NCI-H128 (cell line): ENCODE results near the gene MCRIP2.

ENCODE experiments used
- DNase-seq: peaks from one replicate; lab custom pipeline; 2025; ENCODE audit not compliant: unreplicated experiment; lab: John Stamatoyannopoulos, UW

MCRIP2 gene

DNA sequence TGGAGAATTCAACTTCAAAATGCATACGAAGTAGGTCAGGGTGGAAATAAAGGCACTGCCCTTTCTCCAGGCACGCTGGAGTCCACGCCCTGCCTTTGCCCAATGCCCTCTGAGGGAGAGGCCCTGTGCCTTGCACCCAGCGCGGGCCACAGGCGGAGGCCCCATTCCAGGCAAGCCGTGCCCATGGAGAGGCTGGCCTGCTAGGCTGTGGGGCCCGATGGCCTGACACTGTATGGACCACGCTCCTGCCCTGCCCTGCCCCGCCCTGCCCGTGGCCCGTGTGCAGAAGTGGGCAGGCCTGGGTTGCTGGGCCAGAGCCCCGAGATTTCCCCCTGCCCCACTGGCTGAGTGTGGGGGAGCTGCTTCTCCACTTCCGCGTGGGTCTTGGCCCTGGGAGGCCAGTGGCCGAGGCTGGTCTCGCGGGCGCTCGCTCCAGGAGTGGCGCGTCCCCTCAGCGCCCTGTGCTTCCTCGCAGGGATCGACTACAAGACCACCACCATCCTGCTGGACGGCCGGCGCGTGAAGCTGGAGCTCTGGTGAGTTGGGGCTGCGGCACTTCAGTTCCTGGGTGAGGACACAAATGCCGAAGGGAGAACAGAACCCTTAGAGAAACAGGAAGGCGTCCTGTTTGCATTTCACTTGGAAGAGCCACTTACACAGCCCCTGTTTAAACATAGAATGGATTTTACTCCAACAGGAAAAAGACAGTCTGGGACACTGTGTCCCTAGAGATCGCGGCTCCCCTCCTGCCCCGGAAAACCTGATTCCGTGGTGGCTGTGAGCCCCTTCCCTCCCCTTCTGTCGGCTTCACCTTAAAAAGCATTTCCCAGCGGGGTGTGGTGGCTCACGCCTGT, 24.7 kb upstream of the MCRIP2 start:
- DNase-seq = no peak

DNA sequence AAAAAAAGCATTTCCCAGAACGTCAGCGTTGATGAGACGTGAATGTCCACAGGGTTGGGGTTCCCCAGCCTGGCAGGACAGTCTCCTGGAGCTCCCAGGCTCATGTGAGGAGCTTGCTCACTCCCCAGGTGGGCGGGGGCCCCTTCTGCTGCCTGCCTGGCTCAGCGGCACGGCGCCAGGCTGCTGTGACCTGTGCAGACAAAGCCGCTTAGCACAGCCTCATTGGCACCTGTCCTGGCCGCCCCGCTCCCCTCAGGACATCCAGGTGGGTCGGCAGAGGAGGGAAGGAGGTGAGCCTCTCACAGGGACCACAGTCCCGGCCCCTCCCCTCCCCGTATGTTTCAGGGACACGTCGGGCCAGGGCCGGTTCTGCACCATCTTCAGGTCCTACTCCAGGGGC, 23.8 kb upstream of the MCRIP2 start:
- no peak for DNase-seq

DNA sequence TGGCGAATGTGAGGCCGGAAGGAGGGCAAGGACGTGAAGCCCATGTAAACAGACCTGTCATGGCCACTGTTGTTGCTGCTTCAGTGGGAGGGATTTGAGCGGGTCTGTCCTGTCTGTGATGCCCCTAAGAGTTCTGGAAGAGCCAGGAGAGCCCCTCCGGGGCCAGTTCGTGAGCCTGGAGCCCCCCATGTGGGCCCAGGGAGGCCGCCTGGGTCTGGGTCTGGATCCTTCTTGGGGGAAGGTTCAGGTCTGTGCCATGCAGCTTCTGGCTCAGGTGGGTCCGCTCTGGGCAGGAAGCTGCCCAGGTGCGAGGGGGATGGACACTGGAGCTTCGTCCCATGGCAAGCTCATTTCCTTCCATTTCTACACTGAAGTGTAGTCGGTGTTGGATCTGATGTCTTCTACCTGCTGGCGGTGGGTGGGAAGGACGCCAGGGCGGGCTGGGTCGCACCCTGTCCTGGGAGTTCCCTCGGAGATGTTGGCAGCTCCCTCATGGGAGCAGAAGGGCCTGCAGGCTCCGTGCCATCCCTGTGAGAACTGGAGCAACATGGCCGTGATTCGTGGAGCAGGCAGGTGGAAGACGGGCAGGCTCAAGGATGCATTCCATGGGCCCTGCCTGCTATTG, 22.0 kb upstream of the MCRIP2 start:
- no peak for DNase-seq

DNA sequence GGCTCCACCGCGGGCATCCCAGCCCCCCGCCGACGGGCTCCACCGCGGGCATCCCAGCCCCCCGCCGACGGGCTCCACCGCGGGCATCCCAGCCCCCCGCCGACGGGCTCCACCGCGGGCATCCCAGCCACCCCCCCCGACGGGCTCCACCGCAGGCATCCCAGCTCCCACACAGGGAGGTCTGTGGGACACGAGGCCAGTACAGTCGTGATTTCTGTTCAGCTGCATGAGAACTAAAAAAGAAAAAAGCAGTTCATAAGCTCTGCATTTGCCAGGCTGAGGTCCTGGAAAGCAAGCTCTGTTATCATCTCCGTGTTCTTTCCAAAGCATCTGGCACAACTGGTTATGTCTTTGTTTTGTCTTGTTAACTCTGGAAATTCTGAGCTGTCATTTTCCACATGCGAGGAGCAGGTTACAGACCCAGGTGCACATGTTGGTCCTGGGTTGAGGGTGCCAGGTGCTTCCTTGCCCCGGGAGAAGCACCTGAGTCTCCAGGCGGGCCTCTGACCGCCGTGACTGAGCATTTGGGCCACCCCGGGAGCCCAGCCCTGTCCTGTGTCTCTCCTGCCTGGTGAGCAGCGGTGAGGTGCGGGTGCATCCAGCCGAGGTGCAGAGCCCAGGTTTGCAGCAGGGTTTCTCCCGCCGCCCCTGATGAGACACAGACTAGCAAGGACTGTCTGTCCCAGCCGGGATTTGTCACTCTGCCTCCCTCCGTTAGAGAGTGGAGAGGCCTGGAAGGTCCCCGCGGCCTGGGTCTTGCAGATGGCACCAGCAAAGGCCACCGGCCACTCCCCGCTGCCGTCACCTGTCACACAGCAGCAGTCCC, 20.7 kb upstream of the MCRIP2 start:
- DNase-seq = no peak

DNA sequence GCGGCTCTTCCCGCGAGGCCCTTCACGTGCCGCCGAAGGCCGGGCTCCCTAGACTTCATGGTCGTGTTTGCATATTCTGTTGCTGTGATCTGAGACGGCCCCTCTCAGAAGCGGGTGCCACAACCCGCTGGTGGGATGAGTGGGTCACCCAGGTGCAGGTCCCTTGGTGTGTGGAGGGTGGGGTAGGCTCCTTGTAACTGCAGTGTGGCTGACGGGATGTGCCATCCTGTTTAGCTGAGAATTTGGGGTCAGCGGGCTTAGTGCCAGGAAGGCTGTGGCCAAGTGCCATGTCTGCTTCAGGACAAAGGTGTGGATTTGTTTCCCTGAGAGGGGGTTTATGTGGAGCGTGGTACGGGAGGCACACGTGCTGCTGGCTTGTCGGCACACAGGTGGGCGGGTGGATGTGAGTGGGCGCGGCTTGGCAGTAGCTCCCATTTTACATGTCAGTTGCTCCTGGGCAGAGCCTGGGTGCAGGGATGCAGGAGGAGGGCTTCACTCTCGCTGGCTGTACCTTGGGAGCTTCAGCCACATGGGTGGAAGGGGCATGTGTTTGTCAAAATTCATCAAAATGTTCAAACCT, 20.0 kb upstream of the MCRIP2 start:
- no peak for DNase-seq

DNA sequence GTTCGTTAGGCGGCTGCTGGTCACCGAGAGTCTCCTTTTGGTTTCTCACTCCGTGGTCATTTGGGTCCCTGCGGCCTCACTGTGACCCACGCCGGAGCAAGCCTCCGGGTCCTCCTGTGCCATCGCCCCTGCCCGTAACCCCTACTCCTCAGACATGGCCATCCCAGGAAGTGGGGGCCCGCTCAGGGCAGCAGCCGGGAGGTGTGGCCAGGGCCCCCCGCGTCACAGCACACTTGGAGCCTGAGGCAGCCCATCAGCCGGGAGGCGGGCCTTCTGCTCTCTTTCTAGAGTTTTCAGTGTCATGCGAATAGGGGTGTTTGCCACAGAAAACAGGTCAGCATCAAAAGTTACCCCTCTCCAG, 18.7 kb upstream of the MCRIP2 start:
- no peak for DNase-seq

DNA sequence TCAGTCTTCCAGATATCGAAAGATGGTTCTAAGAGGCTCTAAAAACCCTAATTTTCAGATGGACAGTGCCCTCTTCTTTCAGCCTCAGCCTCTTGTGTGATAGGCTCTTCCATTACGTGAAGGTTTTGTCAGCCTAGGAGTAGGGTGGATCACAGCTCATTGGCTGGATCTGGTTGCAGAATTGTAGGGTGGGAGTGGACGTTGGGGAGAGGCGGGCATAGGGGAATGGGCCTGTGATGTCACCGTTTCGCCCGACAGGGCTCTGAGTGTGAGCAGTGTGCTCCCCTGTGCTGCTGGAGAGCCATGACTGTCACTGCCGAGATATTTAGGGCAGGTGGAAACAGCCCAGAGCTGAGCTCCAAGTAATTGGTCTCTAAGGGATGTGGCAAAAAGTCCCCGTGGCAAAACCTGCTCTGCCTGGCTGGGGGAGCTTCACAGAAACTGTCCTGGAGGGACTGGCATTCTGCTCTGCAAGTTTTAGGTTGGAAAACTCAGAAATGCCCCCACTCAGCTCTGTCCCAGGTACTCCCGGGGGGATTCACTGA, 17.0 kb upstream of the MCRIP2 start:
- DNase-seq = no peak

DNA sequence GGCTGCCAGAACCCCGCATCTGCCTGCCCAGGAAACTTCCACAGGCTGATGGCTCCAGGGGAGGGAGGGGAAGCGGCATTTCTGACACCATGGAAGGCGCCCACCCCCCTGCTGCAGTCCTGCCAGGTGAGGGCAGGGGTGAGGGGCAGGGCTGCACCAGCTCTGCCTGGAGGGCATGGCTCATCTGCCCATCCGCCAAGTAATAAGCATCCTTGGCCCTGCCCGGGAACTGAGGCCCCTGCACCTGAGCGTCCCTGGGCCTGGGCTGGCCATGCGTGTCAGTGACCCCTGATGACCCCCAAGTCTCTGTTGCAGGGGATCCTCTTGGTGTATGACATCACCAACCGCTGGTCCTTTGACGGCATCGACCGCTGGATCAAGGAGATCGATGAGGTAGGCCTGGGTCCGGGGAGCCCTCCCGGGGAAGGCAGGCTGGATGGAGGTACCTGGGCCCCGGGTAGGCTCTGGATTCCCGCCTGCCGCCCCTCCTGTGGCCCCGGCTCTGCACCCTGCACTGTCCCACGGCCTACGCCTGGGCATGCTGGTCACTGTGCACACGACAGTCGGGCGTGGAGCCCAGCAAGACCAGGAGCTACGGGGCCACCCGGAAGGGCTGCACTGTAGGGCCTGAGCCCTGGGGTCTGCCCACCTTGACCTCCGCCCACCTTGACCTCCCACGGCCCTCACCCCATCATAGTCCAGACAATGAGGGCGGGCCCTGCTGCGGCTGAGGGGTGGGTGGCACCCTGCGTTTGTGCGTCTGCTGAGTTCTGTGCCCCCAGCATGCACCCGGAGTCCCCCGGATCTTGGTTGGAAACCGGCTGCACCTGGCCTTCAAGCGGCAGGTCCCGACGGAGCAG, 16.3 kb upstream of the MCRIP2 start:
- no peak for DNase-seq

DNA sequence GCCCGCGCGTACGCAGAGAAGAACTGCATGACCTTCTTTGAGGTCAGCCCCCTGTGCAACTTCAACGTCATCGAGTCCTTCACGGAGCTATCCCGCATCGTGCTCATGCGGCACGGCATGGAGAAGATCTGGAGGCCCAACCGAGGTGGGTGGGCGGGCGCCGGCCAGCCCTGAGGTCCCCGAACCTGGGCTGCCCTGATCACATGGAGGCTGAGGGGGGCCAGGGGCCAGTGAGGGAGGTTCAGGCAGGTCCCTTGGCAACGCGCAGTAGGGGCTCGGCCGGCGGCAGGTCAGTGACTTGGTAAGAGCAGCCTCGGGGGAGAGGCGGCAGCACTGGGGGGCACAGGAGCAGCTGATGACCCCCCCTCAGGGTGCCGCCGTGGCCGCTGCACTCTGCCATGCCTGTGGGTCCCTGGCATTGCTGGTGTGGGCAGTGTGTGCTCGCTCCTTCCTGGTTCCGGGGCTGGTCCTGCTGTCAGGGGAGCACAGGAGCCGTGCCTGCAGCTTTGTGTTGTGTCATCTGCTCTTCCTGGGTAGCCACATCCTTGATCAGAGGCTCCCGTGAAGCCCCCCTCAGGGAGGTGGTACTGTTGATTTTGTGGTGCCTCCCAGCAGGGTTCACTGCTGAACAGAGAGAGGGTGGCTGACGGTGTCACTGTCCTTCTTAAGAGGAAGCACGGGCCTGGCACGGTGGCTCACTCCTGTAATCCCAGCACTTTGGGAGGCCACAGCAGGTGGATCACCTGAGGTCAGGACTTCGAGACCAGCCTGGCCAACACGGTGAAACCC, 15.5 kb upstream of the MCRIP2 start:
- DNase-seq = no peak

DNA sequence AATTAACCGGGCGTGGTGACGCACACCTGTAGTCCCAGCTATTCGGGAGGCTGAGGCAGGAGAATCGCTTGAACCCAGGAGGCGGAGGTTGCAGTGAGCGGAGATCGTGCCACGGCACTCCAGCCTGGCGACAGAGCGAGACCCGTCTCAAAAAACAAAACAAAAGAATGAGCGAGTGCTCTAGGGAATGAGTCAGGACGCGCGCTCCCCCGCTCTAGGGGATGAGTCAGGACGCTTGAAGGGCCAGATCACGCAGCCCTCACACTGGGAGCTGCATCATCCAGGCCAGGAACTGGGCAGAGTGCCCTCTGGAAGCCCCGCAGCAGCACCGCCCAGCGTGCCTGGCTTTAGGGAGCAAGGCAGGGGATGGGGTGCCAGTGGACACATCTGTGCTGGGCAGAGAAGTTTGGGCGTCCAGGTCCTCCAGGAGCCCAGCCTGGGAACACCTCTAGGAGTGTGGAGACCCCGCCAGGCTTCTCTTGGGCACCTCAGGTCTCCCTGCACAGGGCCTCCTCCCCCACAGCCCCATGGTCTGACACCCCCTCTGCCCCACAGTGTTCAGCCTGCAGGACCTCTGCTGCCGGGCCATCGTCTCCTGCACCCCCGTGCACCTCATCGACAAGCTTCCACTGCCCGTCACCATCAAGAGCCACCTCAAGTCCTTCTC, 14.7 kb upstream of the MCRIP2 start:
- no peak for DNase-seq

DNA sequence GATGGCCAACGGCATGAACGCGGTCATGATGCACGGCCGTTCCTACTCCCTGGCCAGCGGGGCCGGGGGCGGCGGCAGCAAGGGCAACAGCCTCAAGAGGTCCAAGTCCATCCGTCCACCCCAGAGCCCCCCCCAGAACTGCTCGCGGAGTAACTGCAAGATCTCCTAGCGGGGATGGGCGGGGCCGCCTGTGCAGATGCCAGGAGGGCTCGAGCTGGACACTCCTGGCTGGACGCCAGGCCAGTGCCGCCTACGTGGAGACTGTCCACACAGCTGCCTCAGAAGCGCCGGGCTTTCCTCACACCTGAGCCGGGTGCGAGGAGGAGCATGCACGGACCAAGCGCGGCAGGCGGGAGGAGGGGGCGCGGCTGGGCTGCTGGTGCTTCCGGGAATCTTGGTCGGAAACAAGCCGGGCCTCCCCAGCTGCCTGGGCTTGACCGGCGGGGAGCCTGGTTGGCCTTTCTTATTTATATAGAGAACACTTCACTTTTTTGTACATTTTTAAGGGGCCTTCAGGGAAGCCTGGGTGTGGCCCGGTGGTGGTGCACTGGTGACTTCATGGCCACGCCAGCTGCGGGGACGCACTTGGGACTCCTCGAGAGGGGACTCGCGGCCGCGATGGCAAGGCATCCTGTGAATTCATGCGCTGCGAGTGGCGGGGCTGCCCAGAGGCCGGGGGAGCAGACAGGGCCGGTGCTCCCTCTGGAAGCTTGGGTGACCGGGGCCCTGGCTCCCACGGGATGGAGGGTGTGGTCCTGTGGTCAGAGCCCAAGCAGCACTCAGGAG, 14.0 kb upstream of the MCRIP2 start:
- no peak for DNase-seq

DNA sequence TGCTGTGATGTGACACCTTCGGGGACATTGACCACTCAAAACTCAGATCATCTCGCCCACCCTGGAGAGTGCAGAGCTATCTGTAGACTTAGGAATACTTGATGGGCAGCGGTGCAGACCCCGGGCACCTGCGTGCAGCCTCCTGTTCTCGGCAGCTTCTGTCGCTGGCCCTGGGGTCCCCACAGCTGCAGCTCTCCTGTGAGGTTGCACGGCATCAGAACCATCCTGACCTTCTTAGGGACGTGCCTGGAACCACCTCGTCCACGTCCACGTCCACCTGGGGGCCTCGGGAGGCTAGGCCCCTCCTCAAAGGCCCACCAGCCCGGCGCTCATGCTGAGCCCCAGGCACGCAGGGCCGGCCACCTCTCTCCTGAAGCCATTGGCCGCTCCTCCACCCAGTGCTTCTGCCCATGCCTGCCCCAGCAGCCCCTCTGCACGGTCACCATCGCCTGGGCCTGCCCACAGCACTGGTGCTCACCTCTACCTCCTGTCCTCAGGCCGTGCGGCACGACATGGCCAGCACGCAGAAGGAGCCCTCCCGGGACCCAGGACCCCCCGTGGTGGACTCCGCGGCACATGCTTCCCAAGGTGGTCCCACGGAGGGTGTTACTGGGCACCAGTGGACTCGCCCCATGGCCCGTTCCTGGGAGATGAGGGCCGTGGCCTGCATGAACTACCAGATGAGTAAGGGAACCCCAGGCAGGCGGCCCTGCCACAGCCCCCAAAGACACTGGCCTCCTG, 13.1 kb upstream of the MCRIP2 start:
- no peak for DNase-seq

DNA sequence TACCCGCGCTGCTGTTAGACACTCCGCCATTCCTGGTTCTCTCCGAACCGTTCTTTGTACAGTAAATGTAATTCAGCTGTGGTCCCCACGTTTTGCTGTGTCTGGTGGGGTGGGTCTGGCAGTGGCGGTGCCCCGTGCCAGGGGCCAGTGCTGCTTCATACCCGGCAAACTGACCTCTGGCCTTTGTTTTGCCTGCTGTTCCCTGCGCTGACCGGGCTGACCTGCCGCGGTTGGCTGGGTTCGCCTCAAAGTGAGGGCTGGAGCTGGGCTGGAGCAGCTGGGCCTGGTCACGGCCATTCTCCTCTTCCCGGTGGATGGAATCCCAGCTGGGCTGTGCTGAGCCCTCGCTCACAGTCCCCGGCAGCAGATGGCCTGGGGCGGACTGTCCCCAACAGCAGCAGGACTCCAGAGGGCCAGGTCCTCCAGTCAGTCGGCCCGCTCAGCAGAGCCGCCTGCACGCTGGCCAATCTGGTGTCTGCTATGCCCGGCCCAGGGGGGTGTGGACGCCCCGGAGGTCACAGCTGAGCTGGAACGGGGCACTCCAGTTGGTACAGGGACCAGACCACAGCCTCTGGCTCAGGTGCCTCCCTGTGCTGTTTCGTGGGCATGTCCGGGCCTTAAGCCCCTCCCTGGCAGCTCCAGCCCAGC, 12.3 kb upstream of the MCRIP2 start:
- DNase-seq = no peak

DNA sequence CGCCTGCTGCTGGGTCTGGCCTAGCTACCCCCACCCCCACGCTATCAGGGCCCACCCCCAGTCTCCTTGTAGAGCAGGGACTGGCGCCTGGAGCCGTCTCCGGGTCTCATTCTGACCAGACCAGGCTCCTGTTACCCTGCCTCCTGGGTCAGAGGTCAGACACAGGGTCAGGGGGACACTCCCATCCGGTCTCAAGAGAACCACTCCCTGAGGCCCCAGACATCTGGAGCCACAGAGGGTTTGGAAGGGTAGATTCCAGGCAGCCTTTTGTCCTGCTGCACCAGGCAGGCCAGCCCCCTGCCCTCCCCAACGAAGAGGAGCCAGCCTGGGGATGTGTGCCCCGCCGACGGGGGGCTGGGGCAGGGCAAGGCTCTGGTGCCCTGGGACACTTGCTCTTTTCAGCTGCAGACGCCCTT, 11.8 kb upstream of the MCRIP2 start:
- DNase-seq = no peak

DNA sequence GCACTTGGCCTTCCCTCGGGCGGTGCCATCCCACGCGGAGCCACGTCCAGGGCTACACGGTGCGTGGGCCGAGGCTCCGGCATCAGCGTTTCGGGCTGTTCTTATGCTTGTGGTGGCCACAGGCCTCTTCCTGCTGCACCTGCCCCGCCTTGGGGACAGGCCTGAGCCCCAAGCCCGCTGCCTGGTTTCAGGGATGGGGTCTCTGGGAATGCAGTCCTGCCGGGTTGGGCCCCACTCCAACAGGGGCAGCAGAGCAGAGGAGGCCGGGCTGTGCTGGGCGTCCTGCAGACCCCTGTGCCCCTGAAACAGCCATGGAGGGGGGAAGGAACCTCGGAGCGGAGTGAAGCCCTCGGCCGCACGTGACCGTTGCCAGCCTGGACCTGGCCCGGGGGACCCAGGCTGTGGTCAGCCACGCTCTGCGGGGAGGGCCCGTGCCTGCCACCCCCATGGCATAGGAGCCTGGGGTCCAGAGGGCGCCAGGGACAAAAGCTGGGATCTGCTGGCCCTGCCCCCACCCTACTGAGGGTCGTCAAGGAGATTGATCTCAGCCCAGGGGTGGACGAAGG, 11.3 kb upstream of the MCRIP2 start:
- DNase-seq = no peak

DNA sequence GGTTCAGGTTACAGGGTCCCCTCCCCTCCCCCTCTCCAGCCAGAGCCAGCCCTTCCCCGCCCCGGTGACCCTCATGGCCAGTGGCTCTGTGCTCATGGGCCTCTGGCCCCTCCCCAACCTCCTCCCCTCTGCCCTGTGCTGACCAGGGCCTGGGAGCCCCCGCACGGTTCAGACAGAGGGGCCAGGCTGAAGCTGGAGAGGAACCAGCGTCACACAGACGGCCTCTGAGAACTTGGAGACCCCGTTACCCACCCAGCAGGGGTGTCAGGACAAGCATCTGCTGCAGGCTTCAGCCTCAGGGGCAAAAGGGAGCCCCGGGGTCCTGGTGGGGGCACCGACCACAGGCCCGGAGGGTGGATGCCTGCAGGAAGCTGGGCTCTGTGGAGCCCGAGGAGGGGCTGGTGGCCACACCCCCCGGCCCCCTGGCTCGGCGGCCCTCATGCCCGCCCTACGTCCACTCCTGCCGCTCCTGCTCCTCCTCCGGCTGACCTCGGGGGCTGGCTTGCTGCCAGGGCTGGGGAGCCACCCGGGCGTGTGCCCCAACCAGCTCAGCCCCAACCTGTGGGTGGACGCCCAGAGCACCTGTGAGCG, 10.7 kb upstream of the MCRIP2 start, which contains the start of gene WFIKKN1:
Gene WFIKKN1 (plus strand): TSS at position 171 of the 591 bp plus-strand sequence. CDS start 269 bp downstream, at position 440.
- no peak for DNase-seq
